Peyer's patch (tissue), 4 donors: Measurements from ENCODE around the gene ACOT7.

Experiments
- POLR2A ChIP-seq, 2 donors: fragments of 450-650 bp; IDR thresholded peaks; one replicate each; pipeline ENCODE4 v1.5.1; 2017; ENCODE audit warnings: antibody characterized with exemption in 2 of 2, mild to moderate bottlenecking in 2 of 2, moderate library complexity in 2 of 2
- TF ChIP-seq, protein P1 (sequence below), 6 experiments: fragments of 450-650 bp in 4 of 6; fragments of 200-600 bp in 2 of 6; sonication (generic) in 1 of 6; IDR thresholded peaks; one replicate each; pipeline ENCODE4 v1.5.1; 2017 to 2019; ENCODE audit warnings: antibody characterized with exemption in 6 of 6, mild to moderate bottlenecking in 3 of 6, moderate library complexity in 1 of 6

DNA sequence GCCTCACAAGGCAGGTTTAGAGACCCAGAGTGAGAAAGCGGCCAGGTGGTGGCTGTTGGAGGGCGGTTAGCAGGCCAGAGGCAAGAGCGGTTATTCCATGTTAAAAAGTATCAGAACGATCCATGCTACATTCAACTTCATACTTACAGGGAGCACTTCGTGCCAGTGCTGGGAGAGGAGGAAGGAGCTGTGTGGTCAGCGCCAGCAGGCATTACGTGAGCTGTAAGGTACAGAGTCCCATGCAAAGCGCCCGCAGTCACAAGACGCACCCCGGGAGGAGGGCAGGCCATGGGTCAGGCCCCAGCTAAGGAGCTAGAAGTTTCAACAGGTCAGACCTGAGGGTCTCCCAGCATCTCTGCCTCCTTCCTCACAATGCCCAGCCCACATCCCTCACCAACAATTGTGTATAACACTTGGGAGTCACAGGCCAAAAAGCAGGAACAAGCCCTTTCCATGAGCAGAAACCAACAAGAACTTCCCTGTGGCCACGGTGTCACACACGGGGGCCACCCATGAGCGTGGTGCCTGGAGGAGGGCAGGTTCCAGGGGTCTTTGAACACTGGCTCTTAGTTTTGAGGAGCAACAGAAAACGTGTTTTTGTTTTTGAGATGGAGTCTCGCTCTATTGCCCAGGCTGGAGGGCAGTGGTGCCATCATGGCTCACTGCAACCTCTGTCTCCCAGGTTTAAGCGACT is 110.8 kb downstream of the ACOT7 start:
- TF ChIP-seq, protein P1, sequence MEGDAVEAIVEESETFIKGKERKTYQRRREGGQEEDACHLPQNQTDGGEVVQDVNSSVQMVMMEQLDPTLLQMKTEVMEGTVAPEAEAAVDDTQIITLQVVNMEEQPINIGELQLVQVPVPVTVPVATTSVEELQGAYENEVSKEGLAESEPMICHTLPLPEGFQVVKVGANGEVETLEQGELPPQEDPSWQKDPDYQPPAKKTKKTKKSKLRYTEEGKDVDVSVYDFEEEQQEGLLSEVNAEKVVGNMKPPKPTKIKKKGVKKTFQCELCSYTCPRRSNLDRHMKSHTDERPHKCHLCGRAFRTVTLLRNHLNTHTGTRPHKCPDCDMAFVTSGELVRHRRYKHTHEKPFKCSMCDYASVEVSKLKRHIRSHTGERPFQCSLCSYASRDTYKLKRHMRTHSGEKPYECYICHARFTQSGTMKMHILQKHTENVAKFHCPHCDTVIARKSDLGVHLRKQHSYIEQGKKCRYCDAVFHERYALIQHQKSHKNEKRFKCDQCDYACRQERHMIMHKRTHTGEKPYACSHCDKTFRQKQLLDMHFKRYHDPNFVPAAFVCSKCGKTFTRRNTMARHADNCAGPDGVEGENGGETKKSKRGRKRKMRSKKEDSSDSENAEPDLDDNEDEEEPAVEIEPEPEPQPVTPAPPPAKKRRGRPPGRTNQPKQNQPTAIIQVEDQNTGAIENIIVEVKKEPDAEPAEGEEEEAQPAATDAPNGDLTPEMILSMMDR (IDR thresholded peaks at IDR 0.05): no peak
- peak; percentile 59 to 82 for TF ChIP-seq POLR2A (IDR thresholded peaks at IDR 0.05)
